ENCODE data around the gene RNF31. TPM values are rescaled to one million over a fixed set of nuclear protein-coding genes. Genes with fewer than 3 reads are reported as not detected.

The RNF31 gene
- total and polyA plus RNA-seq, 2 of the 13 experiments (the other 11 are each of a cell fraction or from before 2014, with no cell fraction given), result 48.2 to 86.8 TPM

GRCh38 chr14:24139272-24139934, 7.9 kb upstream of the RNF31 start (continued):
- 0 out of 2 replicates have a peak, but pooled peaks have one; percentile 50 for TF ChIP-seq BCL3 (CRISPR knock-in tag; IDR thresholded peaks at IDR 0.05)
- TF ChIP-seq FOXK2 (IDR thresholded peaks at IDR 0.05), result no peak
- TF ChIP-seq ZFP91 (CRISPR knock-in tag; IDR thresholded peaks at IDR 0.05; ENCODE audit: borderline replicate concordance), result no peak
- TF ChIP-seq ZNF768 (CRISPR knock-in tag; IDR thresholded peaks at IDR 0.05), result peak; percentile 75
- TF ChIP-seq KIAA2018 (CRISPR knock-in tag; IDR thresholded peaks at IDR 0.05; ENCODE audit: borderline replicate concordance), result no peak
- peak; percentile 38; the same call in 1 of the 2 replicates for TF ChIP-seq NFKB2 (CRISPR knock-in tag; IDR thresholded peaks at IDR 0.05; ENCODE audit: borderline replicate concordance)
- no peak for TF ChIP-seq EEA1 (CRISPR knock-in tag; IDR thresholded peaks at IDR 0.05; ENCODE audit: borderline replicate concordance)
- no peak for TF ChIP-seq ZNF597 (CRISPR knock-in tag; IDR thresholded peaks at IDR 0.05)
- TF ChIP-seq SP140L (CRISPR knock-in tag; IDR thresholded peaks at IDR 0.05; ENCODE audit: borderline replicate concordance), result 0 out of 2 replicates have a peak, but pooled peaks have one; percentile 5
- peak; percentile 15; the same call in 1 of the 2 replicates for TF ChIP-seq KAT7 (CRISPR knock-in tag; IDR thresholded peaks at IDR 0.05; ENCODE audit: borderline replicate concordance)
- no peak for TF ChIP-seq MZF1 (CRISPR knock-in tag; IDR thresholded peaks at IDR 0.05; ENCODE audit: borderline replicate concordance)
- TF ChIP-seq CENPX (CRISPR knock-in tag; IDR thresholded peaks at IDR 0.05), result no peak

Measured in HepG2 (cell line).